ENCODE data around the gene PAPPA2. TPM values are rescaled to one million over a fixed set of nuclear protein-coding genes. Genes with fewer than 3 reads are reported as not detected.

The PAPPA2 gene
- total and polyA plus RNA-seq, 12 donors: 0.03 to 0.87 (median 0.10) TPM; not detected in 1

DNA sequence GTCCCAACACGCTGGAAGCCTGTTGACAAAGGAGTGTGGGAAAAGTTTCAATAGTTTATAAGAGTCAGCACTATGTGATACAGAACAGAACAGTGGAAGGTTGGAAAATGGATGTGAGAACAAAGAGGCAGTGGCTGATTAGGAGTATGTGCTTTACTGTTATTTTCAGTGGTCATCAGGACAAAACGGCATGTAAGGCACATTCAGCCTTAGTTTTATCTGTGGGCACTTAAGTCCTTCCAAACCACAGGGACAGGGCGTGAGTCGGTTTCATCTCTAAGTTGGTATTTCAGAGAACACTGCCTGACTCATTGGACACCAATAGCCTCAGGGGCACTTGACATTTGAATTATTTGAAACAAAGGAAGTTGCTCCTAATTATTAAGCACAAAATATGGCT is 394.7 kb downstream of the PAPPA2 start:
- Histone ChIP-seq H3K36me3 (replicated peaks in 1 of 2) (no peaks in the 10 kb centered on the region), H3K27ac (no peak overlapping the region), H3K4me1 (replicated peaks in 1 of 2) (no peaks in the 10 kb centered on the region), H3K9me3 (replicated peaks in 1 of 3) (no peaks in the 10 kb centered on the region), H3K27me3 (no peaks in the 10 kb centered on the region), H3K4me3 (no peak overlapping the region)
- no peak for DNase-seq
- intact Hi-C loops (cut with DNase I): no loop called here
- WGBS, 4 donors: 75 to 82% (median 78%) methylated on average over 4 of the region's 4 CpGs
- no peak for TF ChIP-seq POLR2A (IDR thresholded peaks at IDR 0.05)
- TF ChIP-seq CTCF (IDR thresholded peaks at IDR 0.05): no peak

DNA sequence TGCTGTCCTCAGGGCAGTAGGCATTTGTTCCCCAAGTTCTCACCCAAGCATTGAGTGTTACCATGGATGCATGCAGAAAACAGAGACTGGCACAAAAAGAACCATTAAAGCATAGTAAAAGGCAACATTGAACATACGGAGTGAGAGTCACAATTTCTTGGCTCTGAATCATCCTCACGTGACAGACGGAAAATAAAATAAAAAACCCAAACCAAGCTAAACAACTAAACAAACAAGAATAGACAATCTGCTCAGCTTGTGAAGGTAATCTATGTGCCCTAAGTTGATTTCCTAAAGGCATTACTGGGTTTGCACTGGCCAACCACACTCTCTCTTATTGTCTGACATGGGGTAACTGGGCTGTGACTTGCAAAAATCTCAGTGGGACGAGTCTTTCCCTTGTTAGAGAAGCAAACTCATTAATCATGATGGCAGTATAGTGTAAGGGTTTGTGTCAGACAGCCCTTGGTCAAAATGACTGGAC is 395.5 kb downstream of the PAPPA2 start:
- no peaks in the 10 kb centered on the region for H3K9me3 ChIP-seq (replicated peaks in 1 of 3)
- H3K27me3 ChIP-seq: no peaks in the 10 kb centered on the region
- H3K27ac ChIP-seq: no peak overlapping the region
- no peak overlapping the region for H3K4me3 ChIP-seq
- TF ChIP-seq CTCF (IDR thresholded peaks at IDR 0.05) (no peak), POLR2A (IDR thresholded peaks at IDR 0.05) (no peak)
- H3K36me3 ChIP-seq (replicated peaks in 1 of 2): no peaks in the 10 kb centered on the region
- intact Hi-C loops (cut with DNase I): no loop called here
- 55 to 67% (median 63%) methylated on average over 4 of the region's 4 CpGs for WGBS, 4 donors
- DNase-seq: no peak
- H3K4me1 ChIP-seq (replicated peaks in 1 of 2): no peaks in the 10 kb centered on the region

- no peaks in the 10 kb centered on the region for H3K36me3 ChIP-seq (replicated peaks in 1 of 2)
- no peaks in the 10 kb centered on the region for H3K4me1 ChIP-seq (replicated peaks in 1 of 2)
- H3K4me3 ChIP-seq: no peak overlapping the region
- DNase-seq: no peak
- no peaks in the 10 kb centered on the region for H3K9me3 ChIP-seq (replicated peaks in 1 of 3)
- WGBS, 4 donors: 92 to 95% (median 93%) methylated on average over 4 of the region's 4 CpGs
- no peak for TF ChIP-seq POLR2A (IDR thresholded peaks at IDR 0.05)
- no peak for TF ChIP-seq CTCF (IDR thresholded peaks at IDR 0.05)
- no peaks in the 10 kb centered on the region for H3K27me3 ChIP-seq
- intact Hi-C loops (cut with DNase I): no loop called here
- H3K27ac ChIP-seq: no peak overlapping the region
These were observed 400.6 kb downstream of the PAPPA2 start for GRCh38 chr1:176863613-176864012.

- intact Hi-C loops (cut with DNase I): no loop called here
- Histone ChIP-seq H3K9me3 (replicated peaks in 1 of 3) (no peaks in the 10 kb centered on the region), H3K4me3 (no peak overlapping the region), H3K4me1 (replicated peaks in 1 of 2) (no peaks in the 10 kb centered on the region), H3K27ac (no peak overlapping the region), H3K27me3 (no peaks in the 10 kb centered on the region), H3K36me3 (replicated peaks in 1 of 2) (no peaks in the 10 kb centered on the region)
- DNase-seq: no peak
- 83 to 96% (median 92%) methylated on average over 9 of the region's 9 CpGs for WGBS, 4 donors
- TF ChIP-seq POLR2A (IDR thresholded peaks at IDR 0.05) (no peak), CTCF (IDR thresholded peaks at IDR 0.05) (no peak)
These were observed 401.2 kb downstream of the PAPPA2 start for GRCh38 chr1:176864211-176864610.
